Measurements from ENCODE around the gene TBC1D30.

GRCh38 chr12:64864319-64864718 lies 39.9 kb downstream of the TBC1D30 start:
- TF ChIP-seq CTCF (IDR thresholded peaks at IDR 0.05) = no peak
- no peak for TF ChIP-seq POLR2AphosphoS5 (IDR thresholded peaks at IDR 0.05)
